Vagina (tissue), 2 donors: ENCODE results near the gene AGBL4.

Experiments
- POLR2A ChIP-seq, 2 donors: fragments of 450-650 bp; IDR thresholded peaks; one replicate each; pipeline ENCODE4 v1.6.1; 2017; ENCODE audit warnings: antibody characterized with exemption in 2 of 2, mild to moderate bottlenecking in 2 of 2, moderate library complexity in 2 of 2
- POLR2AphosphoS5 ChIP-seq, 2 donors: sonication (generic); formaldehyde crosslinking; IDR thresholded peaks; one replicate each; pipeline ENCODE4 v1.9.0; 2017; ENCODE audit warnings: antibody characterized with exemption in 2 of 2, mild to moderate bottlenecking in 2 of 2, low read depth in 1 of 2; ENCODE audit not compliant: insufficient read depth in 1 of 2
- TF ChIP-seq, protein P1 (sequence below), 3 experiments: fragments of 450-650 bp in 2 of 3; fragments of 200-600 bp in 1 of 3; sonication (generic) in 1 of 3; IDR thresholded peaks; one replicate each; pipeline ENCODE4 v1.5.1; 2017 to 2019; ENCODE audit warnings: antibody characterized with exemption in 3 of 3, mild to moderate bottlenecking in 2 of 3, moderate library complexity in 2 of 3

DNA sequence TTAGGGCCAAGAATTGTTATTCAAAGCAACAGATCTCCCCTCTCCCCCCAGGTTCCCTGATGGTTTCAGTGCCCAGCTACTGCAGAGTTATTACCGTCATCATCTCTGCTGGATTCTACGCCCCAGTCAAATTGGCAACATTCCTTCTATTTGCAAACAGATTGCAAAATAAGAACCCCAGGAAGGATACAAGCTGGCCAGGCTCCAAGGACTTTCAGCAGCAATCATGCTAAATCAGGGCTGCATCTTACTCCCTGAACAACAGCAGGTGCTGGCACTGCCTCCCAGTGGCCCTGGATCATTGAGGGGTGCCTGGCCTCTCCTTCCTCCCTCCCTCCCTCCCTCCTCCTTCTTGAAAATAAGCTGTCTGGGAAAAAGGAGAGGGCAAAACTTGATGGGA lies 725.5 kb downstream of the AGBL4 start:
- TF ChIP-seq, protein P1, sequence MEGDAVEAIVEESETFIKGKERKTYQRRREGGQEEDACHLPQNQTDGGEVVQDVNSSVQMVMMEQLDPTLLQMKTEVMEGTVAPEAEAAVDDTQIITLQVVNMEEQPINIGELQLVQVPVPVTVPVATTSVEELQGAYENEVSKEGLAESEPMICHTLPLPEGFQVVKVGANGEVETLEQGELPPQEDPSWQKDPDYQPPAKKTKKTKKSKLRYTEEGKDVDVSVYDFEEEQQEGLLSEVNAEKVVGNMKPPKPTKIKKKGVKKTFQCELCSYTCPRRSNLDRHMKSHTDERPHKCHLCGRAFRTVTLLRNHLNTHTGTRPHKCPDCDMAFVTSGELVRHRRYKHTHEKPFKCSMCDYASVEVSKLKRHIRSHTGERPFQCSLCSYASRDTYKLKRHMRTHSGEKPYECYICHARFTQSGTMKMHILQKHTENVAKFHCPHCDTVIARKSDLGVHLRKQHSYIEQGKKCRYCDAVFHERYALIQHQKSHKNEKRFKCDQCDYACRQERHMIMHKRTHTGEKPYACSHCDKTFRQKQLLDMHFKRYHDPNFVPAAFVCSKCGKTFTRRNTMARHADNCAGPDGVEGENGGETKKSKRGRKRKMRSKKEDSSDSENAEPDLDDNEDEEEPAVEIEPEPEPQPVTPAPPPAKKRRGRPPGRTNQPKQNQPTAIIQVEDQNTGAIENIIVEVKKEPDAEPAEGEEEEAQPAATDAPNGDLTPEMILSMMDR (IDR thresholded peaks at IDR 0.05) = no peak
- TF ChIP-seq POLR2AphosphoS5 (IDR thresholded peaks at IDR 0.05; ENCODE audit: insufficient read depth in 1 of 2, low read depth in 1 of 2) (no peak), POLR2A (IDR thresholded peaks at IDR 0.05) (no peak)
